H9 (cell line): ENCODE measurements around the gene CCNY. TPM values are rescaled to one million over a fixed set of nuclear protein-coding genes. Genes with fewer than 3 reads are reported as not detected.

ENCODE experiments used
- DNase-seq: peaks from one replicate; pipeline ENCODE4 v3.0.0-alpha.2; 2017
- H2AFZ ChIP-seq: one replicate; pipeline ENCODE4 v1.6.1; 2013; ENCODE audit warnings: mild to moderate bottlenecking, low read length, control low read depth, moderate library complexity
- H2AK5ac ChIP-seq: 2 replicates; pipeline ENCODE4 v1.6.1; 2013; ENCODE audit warnings: low read length, control low read depth, mixed read lengths; ENCODE audit not compliant: insufficient read length
- H2BK120ac ChIP-seq: one replicate; pipeline ENCODE4 v1.6.1; 2013; ENCODE audit warnings: low read depth, mild to moderate bottlenecking, low read length, control low read depth, inconsistent platforms; ENCODE audit not compliant: poor library complexity, severe bottlenecking
- H2BK12ac ChIP-seq: 2 replicates; pipeline ENCODE4 v1.6.1; 2013; ENCODE audit warnings: low read length, control low read depth, mixed read lengths, low read depth; ENCODE audit not compliant: insufficient read length
- H2BK15ac ChIP-seq: 2 replicates; pipeline ENCODE4 v1.6.1; 2013; ENCODE audit warnings: low read depth, low read length, control low read depth
- H2BK20ac ChIP-seq: one replicate; pipeline ENCODE4 v1.6.1; 2013; ENCODE audit warnings: low read depth, mild to moderate bottlenecking, low read length, control low read depth, inconsistent platforms; ENCODE audit not compliant: poor library complexity, severe bottlenecking
- H2BK5ac ChIP-seq: 2 replicates; pipeline ENCODE4 v1.6.1; 2013; ENCODE audit warnings: low read length, control low read depth, mixed read lengths; ENCODE audit not compliant: insufficient read length
- H3K14ac ChIP-seq: 2 replicates; pipeline ENCODE4 v1.6.1; 2013; ENCODE audit warnings: low read length, control low read depth; ENCODE audit not compliant: insufficient read depth
- H3K18ac ChIP-seq: 2 replicates; pipeline ENCODE4 v1.6.1; 2013; ENCODE audit warnings: low read depth, mild to moderate bottlenecking, mixed read lengths, low read length, control low read depth; ENCODE audit not compliant: insufficient read length
- H3K23ac ChIP-seq: 2 replicates; pipeline ENCODE4 v1.6.1; 2013; ENCODE audit warnings: low read length, control low read depth, mixed read lengths, low read depth; ENCODE audit not compliant: insufficient read length
- H3K23me2 ChIP-seq: 2 replicates; pipeline ENCODE4 v1.6.1; 2013; ENCODE audit warnings: low read depth, mild to moderate bottlenecking, mixed read lengths, low read length, control low read depth; ENCODE audit not compliant: insufficient read length, poor library complexity, severe bottlenecking
- H3K27ac ChIP-seq: 2 replicates; pipeline ENCODE4 v1.5.1; 2013; ENCODE audit warnings: low read length, control low read depth, mixed read lengths, low read depth; ENCODE audit not compliant: insufficient read length
- H3K27me3 ChIP-seq: 2 replicates; pipeline ENCODE4 v1.6.1; 2013; ENCODE audit warnings: low read length, control low read depth, inconsistent platforms; ENCODE audit not compliant: insufficient read depth
- H3K4ac ChIP-seq: 2 replicates; pipeline ENCODE4 v1.6.1; 2013; ENCODE audit warnings: low read depth, mild to moderate bottlenecking, control low read depth, inconsistent platforms, low read length, moderate library complexity
- H3K4me1 ChIP-seq: 2 replicates; pipeline ENCODE4 v1.6.1; 2013; ENCODE audit warnings: low read length, control low read depth, inconsistent platforms; ENCODE audit not compliant: insufficient read depth
- H3K4me2 ChIP-seq: 2 replicates; pipeline ENCODE4 v1.6.1; 2013; ENCODE audit warnings: low read length, control low read depth, mixed read lengths; ENCODE audit not compliant: insufficient read length, insufficient read depth
- H3K56ac ChIP-seq: 2 replicates; pipeline ENCODE4 v1.6.1; 2013; ENCODE audit warnings: low read depth, mild to moderate bottlenecking, mixed read lengths, low read length, control low read depth; ENCODE audit not compliant: insufficient read length
- H3K79me1 ChIP-seq: 2 replicates; pipeline ENCODE4 v1.6.1; 2013; ENCODE audit warnings: low read depth, mild to moderate bottlenecking, moderate library complexity, low read length, control low read depth, inconsistent platforms; ENCODE audit not compliant: insufficient read depth, poor library complexity, severe bottlenecking
- H3K79me2 ChIP-seq: 2 replicates; pipeline ENCODE4 v1.6.1; 2013; ENCODE audit warnings: low read length, control low read depth, inconsistent platforms; ENCODE audit not compliant: insufficient read depth
- H3K9ac ChIP-seq: 2 replicates; pipeline ENCODE4 v1.6.1; 2013; ENCODE audit warnings: low read length, control low read depth, mixed read lengths; ENCODE audit not compliant: insufficient read length; ENCODE audit errors: extremely low read depth
- H3K9me3 ChIP-seq: one replicate; pipeline ENCODE4 v1.6.1; 2013; ENCODE audit warnings: low read depth, low read length, inconsistent platforms; ENCODE audit not compliant: control insufficient read depth
- H3T11ph ChIP-seq: one replicate; pipeline ENCODE4 v1.6.1; 2013; ENCODE audit warnings: mild to moderate bottlenecking, low read length, control low read depth, inconsistent platforms
- H4K20me1 ChIP-seq: one replicate; pipeline ENCODE4 v1.6.1; 2013; ENCODE audit not compliant: control insufficient read depth, insufficient read length, insufficient read depth
- H4K5ac ChIP-seq: 2 replicates; pipeline ENCODE4 v1.6.1; 2013; ENCODE audit warnings: low read depth, mild to moderate bottlenecking, mixed read lengths, low read length, control low read depth; ENCODE audit not compliant: insufficient read length
- H4K8ac ChIP-seq: replicated peaks from 2 replicates; pipeline ENCODE4 v1.6.1; 2013; ENCODE audit warnings: low read length, control low read depth, mixed read lengths, low read depth; ENCODE audit not compliant: insufficient read length
- H4K91ac ChIP-seq: 2 replicates; pipeline ENCODE4 v1.6.1; 2013; ENCODE audit warnings: low read depth, mild to moderate bottlenecking, moderate library complexity, mixed read lengths, low read length, control low read depth; ENCODE audit not compliant: insufficient read length
- H3K27ac Mint-ChIP-seq, 3 experiments: 2 replicates in 2 of 3; 3 replicates in 1 of 3; pipeline ENCODE4 v1.8.0; 2020 to 2021; ENCODE audit warnings: mixed read lengths in 3 of 3, mild to moderate bottlenecking in 1 of 3, moderate library complexity in 1 of 3
- H3K27me3 Mint-ChIP-seq: 2 replicates; pipeline ENCODE4 v1.8.0; 2021; ENCODE audit warnings: low read depth, mild to moderate bottlenecking, moderate library complexity, mixed read lengths
- H3K36me3 Mint-ChIP-seq, 3 experiments: 2 replicates in 2 of 3; 3 replicates in 1 of 3; pipeline ENCODE4 v1.8.0; 2020 to 2021; ENCODE audit warnings: low read depth in 3 of 3, mixed read lengths in 3 of 3; ENCODE audit not compliant: insufficient read depth in 1 of 3
- H3K4me1 Mint-ChIP-seq, 2 experiments: 2 replicates each; pipeline ENCODE4 v1.8.0; 2020; ENCODE audit warnings: mixed read lengths in 2 of 2
- H3K4me3 Mint-ChIP-seq, 2 experiments: 2 replicates in 1 of 2; 3 replicates in 1 of 2; pipeline ENCODE4 v1.8.0; 2020 to 2021; ENCODE audit warnings: mild to moderate bottlenecking in 2 of 2, mixed read lengths in 2 of 2, moderate library complexity in 1 of 2
- H3K9me3 Mint-ChIP-seq, 2 experiments: 2 replicates in 1 of 2; 3 replicates in 1 of 2; pipeline ENCODE4 v1.8.0; 2020; ENCODE audit warnings: mild to moderate bottlenecking in 2 of 2, mixed read lengths in 2 of 2, moderate library complexity in 1 of 2
- WGBS: extraction: QIAGEN DNeasy Blood & Tissue Kit; methylation state at CpG from one replicate; pipeline ENCODE4 v1.1.7; 2013; ENCODE audit warnings: missing lambda C conversion rate, low lambda C conversion rate, mixed read lengths; ENCODE audit not compliant: insufficient read length; ENCODE audit errors: extremely low coverage; 5-methylcytosine and 5-hydroxymethylcytosine counted together
- total RNA-seq: library from RNA; stranded (reverse); gene quantifications from 2 replicates; pipeline ENCODE4 v1.2.1, GENCODE V29; 2021
- TF ChIP-seq, protein P1 (sequence below): fragments of 200-600 bp; sonication (generic); conservative IDR thresholded peaks from 3 replicates; pipeline ENCODE4 v1.8.0; 2021; ENCODE audit warnings: antibody characterized with exemption, mild to moderate bottlenecking

The CCNY gene
- total RNA-seq, 1 experiment from 2014 or later: 62.1 TPM

DNA sequence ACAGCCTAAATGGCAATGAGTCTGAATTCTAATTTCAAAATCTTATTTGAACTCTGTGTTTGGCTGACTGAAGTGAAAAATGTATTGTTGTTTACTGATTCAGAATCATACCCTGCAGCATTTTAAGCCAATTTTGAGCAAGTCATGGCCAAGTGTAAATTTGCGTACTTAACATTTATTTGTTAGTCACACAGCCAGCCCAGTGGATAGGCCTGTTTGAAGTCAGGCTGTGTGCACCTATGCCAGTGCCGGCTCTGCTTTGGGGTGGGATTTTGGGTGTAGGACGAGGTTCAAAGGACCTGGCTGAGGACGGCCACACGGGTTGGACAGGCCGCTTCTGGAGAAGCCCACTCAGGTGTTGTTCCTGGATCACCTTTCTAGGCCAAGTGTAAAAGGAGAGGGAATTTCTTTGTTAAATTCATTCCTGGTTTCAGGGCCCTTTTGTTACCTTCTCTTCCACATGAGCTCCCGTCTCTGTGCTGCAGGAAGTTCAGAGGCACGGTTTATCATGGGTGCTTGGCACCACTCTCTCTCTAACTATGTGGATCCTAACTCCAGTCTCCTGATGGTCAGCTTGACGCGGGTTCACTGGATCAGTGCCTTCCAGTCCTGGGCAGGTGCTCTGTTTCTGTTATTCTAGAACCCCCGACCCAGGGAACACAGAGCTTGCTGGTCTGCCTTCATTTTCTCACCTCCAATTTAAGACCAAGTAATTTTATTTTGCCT lies 84.7 kb downstream of the CCNY start:
- H3K27me3 Mint-ChIP-seq: no peaks in the 10 kb centered on the region
- H2BK20ac ChIP-seq: no peak overlapping the region

More for the DNA sequence above, 84.7 kb downstream of the CCNY start:
- Histone ChIP-seq H4K20me1 (no peaks in the 10 kb centered on the region), H3K4me1 (peaks cover 12% of the 10 kb centered on the region), H3K79me2 (peaks cover 5% of the 10 kb centered on the region; the same call in 1 of the 2 replicates), H3K14ac (no peak overlapping the region), H3K27me3 (no peaks in the 10 kb centered on the region), H3T11ph (no peak overlapping the region), H4K91ac (no peak overlapping the region), H2BK5ac (no peak overlapping the region), H2BK120ac (no peak overlapping the region), H3K27ac (no peak overlapping the region), H3K18ac (no peak overlapping the region), H2BK15ac (no peak overlapping the region), H4K5ac (no peak overlapping the region), H3K9me3 (no peaks in the 10 kb centered on the region), H2AFZ (no peak overlapping the region), H3K56ac (no peak overlapping the region), H3K4ac (no peak overlapping the region), H2AK5ac (no peak overlapping the region), H4K8ac (no peak overlapping the region), H3K23me2 (no peaks in the 10 kb centered on the region), H2BK12ac (no peak overlapping the region), H3K4me2 (no peak overlapping the region), H3K79me1 (no peaks in the 10 kb centered on the region), H3K23ac (no peak overlapping the region), H3K9ac (no peak overlapping the region)
- Mint-ChIP-seq H3K4me3 (no peak overlapping the region), H3K9me3 (no peaks in the 10 kb centered on the region; a peak in 1 of 5 replicates), H3K36me3 (no peaks in the 10 kb centered on the region), H3K27ac (peak overlapping the region; percentile 35 to 95 (median 94); a peak in 6 of 7 replicates), H3K4me1 (peaks cover 54 to 58% of the 10 kb centered on the region in 2 experiments)
- TF ChIP-seq, protein P1, sequence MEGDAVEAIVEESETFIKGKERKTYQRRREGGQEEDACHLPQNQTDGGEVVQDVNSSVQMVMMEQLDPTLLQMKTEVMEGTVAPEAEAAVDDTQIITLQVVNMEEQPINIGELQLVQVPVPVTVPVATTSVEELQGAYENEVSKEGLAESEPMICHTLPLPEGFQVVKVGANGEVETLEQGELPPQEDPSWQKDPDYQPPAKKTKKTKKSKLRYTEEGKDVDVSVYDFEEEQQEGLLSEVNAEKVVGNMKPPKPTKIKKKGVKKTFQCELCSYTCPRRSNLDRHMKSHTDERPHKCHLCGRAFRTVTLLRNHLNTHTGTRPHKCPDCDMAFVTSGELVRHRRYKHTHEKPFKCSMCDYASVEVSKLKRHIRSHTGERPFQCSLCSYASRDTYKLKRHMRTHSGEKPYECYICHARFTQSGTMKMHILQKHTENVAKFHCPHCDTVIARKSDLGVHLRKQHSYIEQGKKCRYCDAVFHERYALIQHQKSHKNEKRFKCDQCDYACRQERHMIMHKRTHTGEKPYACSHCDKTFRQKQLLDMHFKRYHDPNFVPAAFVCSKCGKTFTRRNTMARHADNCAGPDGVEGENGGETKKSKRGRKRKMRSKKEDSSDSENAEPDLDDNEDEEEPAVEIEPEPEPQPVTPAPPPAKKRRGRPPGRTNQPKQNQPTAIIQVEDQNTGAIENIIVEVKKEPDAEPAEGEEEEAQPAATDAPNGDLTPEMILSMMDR: no peak
- no CpG with 5 or more reads among the region's 11 CpGs for WGBS
- no peak for DNase-seq
